CD14-positive monocyte (primary cell): ENCODE results near the gene CACNA1S. TPM values are rescaled to one million over a fixed set of nuclear protein-coding genes. Genes with fewer than 3 reads are reported as not detected.

Experiments used
- DNase-seq, 3 donors: peaks; one replicate each; pipeline ENCODE4 v3.0.0-alpha.2; 2011 to 2022
- H2AFZ ChIP-seq: 2 replicates; pipeline ENCODE4 v1.6.0; 2012; ENCODE audit warnings: mild to moderate bottlenecking, low read depth, low read length, inconsistent platforms; ENCODE audit not compliant: insufficient read depth, poor library complexity, severe bottlenecking
- H3K27ac ChIP-seq, 2 donors: 1 replicate in 1 of 2; 2 replicates in 1 of 2; pipeline ENCODE4 v1.5.1; 2012 to 2013; ENCODE audit warnings: low read length in 2 of 2, control low read depth in 1 of 2, inconsistent platforms in 1 of 2, low read depth in 1 of 2, mild to moderate bottlenecking in 1 of 2
- H3K27me3 ChIP-seq, 2 donors: one replicate each; pipeline versions ENCODE4 v1.6.0 to v1.6.1; 2011 to 2013; ENCODE audit warnings: low read length in 2 of 2; ENCODE audit not compliant: control insufficient read depth in 2 of 2, insufficient read depth in 2 of 2
- H3K36me3 ChIP-seq, 2 donors: replicated peaks in 1 of 2; 1 replicate in 1 of 2; 2 replicates in 1 of 2; pipeline versions ENCODE4 v1.5.1 to v1.6.1; 2012 to 2013; ENCODE audit warnings: low read length in 2 of 2, control low read depth in 1 of 2, inconsistent platforms in 1 of 2, mild to moderate bottlenecking in 1 of 2; ENCODE audit not compliant: insufficient read depth in 2 of 2, control insufficient read depth in 1 of 2
- H3K4me1 ChIP-seq, 2 donors: 1 replicate in 1 of 2; 2 replicates in 1 of 2; pipeline versions ENCODE4 v1.5.1 to v1.6.1; 2012 to 2013; ENCODE audit warnings: low read length in 2 of 2, control low read depth in 1 of 2, inconsistent platforms in 1 of 2, mild to moderate bottlenecking in 1 of 2, moderate library complexity in 1 of 2; ENCODE audit not compliant: insufficient read depth in 2 of 2, control insufficient read depth in 1 of 2
- H3K4me2 ChIP-seq: replicated peaks from 2 replicates; pipeline ENCODE3; 2012; ENCODE audit warnings: low read length, moderate library complexity, mild to moderate bottlenecking; ENCODE audit not compliant: poor library complexity, severe bottlenecking; ENCODE audit errors: extremely low read depth
- H3K4me3 ChIP-seq, 3 experiments: fragments of 200-600 bp in 1 of 3; sonication (generic) in 1 of 3; replicated peaks in 1 of 3; 1 replicate in 2 of 3; 2 replicates in 1 of 3; pipeline ENCODE4 v1.5.1; 2011 to 2013; ENCODE audit warnings: low read length in 3 of 3, mild to moderate bottlenecking in 3 of 3, control low read depth in 2 of 3, low read depth in 2 of 3, inconsistent platforms in 1 of 3, moderate library complexity in 1 of 3
- H3K79me2 ChIP-seq: 2 replicates; pipeline ENCODE4 v1.6.0; 2012; ENCODE audit warnings: mild to moderate bottlenecking, control low read depth, inconsistent platforms, low read length, moderate library complexity; ENCODE audit not compliant: insufficient read depth
- H3K9ac ChIP-seq: 2 replicates; pipeline ENCODE4 v1.6.0; 2017; ENCODE audit warnings: low read length, mild to moderate bottlenecking; ENCODE audit not compliant: insufficient read depth, poor library complexity, severe bottlenecking
- H3K9me3 ChIP-seq, 2 donors: replicated peaks in 1 of 2; 1 replicate in 1 of 2; 2 replicates in 1 of 2; pipeline versions ENCODE4 v1.5.1 to v1.6.1; 2012 to 2013; ENCODE audit warnings: low read length in 2 of 2, control low read depth in 1 of 2; ENCODE audit not compliant: control insufficient read depth in 1 of 2, insufficient read depth in 1 of 2
- H4K20me1 ChIP-seq: 2 replicates; pipeline ENCODE4 v1.6.0; 2012; ENCODE audit warnings: mild to moderate bottlenecking, low read length, control low read depth, moderate library complexity; ENCODE audit not compliant: insufficient read depth
- H3K27ac Mint-ChIP-seq, 7 donors: one replicate each; pipeline ENCODE4 v1.8.0; 2020; ENCODE audit warnings: mild to moderate bottlenecking in 7 of 7, mixed read lengths in 7 of 7, moderate library complexity in 6 of 7, inconsistent platforms in 2 of 7
- H3K27me3 Mint-ChIP-seq, 3 donors: one replicate each; pipeline ENCODE4 v1.8.0; 2021 to 2022; ENCODE audit warnings: low read depth in 3 of 3, mild to moderate bottlenecking in 3 of 3, mixed read lengths in 3 of 3, moderate library complexity in 3 of 3, inconsistent platforms in 1 of 3
- H3K36me3 Mint-ChIP-seq, 2 donors: one replicate each; pipeline ENCODE4 v1.8.0; 2020; ENCODE audit warnings: mixed read lengths in 2 of 2, inconsistent platforms in 1 of 2, mild to moderate bottlenecking in 1 of 2
- H3K4me1 Mint-ChIP-seq: one replicate; pipeline ENCODE4 v1.8.0; 2020; ENCODE audit warnings: mild to moderate bottlenecking, mixed read lengths
- H3K4me3 Mint-ChIP-seq, 2 donors: one replicate each; pipeline ENCODE4 v1.8.0; 2020; ENCODE audit warnings: mild to moderate bottlenecking in 2 of 2, mixed read lengths in 2 of 2, moderate library complexity in 1 of 2
- H3K9me3 Mint-ChIP-seq, 7 donors: one replicate each; pipeline ENCODE4 v1.8.0; 2020 to 2022; ENCODE audit warnings: mixed read lengths in 7 of 7, mild to moderate bottlenecking in 6 of 7, moderate library complexity in 6 of 7, inconsistent platforms in 2 of 7
- CTCF ChIP-seq: fragments of 200-600 bp; IDR thresholded peaks from one replicate; pipeline ENCODE4 v1.8.0; 2022; ENCODE audit warnings: antibody characterized with exemption, mild to moderate bottlenecking
- WGBS: methylation state at CpG from one replicate; pipeline ENCODE4 v1.1.5; 2013; ENCODE audit warnings: missing lambda C conversion rate; ENCODE audit not compliant: insufficient coverage; 5-methylcytosine and 5-hydroxymethylcytosine counted together
- intact Hi-C, 2 donors: fragments of 100-400 bp; cut with micrococcal nuclease; formaldehyde crosslinking; loops; one replicate each; pipeline versions ENCODE4 v1.15.0 to v1.15.1; 2023
- polyA plus RNA-seq, 3 donors: library from polyadenylated mRNA; depleted of rRNA in 1 of 3; unstranded in 2 of 3; stranded (reverse) in 1 of 3; fragments of 300-500 nt in 2 of 3; fragments of >200 nt in 1 of 3; fragmentation: Illumina TruSeq in 2 of 3; gene quantifications; 1 replicate in 2 of 3; 2 replicates in 1 of 3; pipeline ENCODE4 v1.2.3, GENCODE V29; 2012 to 2021

CACNA1S gene
- polyA plus RNA-seq, 3 donors, result not detected

GRCh38 chr1:201155354-201155753, 43.1 kb upstream of the CACNA1S start:
- Mint-ChIP-seq H3K4me3 (no peak overlapping the region), H3K27ac (no peak overlapping the region), H3K9me3 (peaks cover 0 to 5% (median 0%) of the 10 kb centered on the region in 7 donors), H3K4me1 (peaks cover 16% of the 10 kb centered on the region), H3K27me3 (peaks cover 0 to 7% (median 0%) of the 10 kb centered on the region in 3 donors), H3K36me3 (peaks cover 11 to 14% of the 10 kb centered on the region in 2 donors)
- Histone ChIP-seq H3K4me2 (no peak overlapping the region), H3K36me3 (peaks cover 6 to 18% of the 10 kb centered on the region in 2 donors), H3K4me1 (peaks cover 14 to 17% of the 10 kb centered on the region in 2 donors), H3K4me3 (no peak overlapping the region), H3K79me2 (peaks cover 3% of the 10 kb centered on the region), H3K9me3 (no peaks in the 10 kb centered on the region), H4K20me1 (no peaks in the 10 kb centered on the region), H3K27ac (no peak overlapping the region), H3K27me3 (no peaks in the 10 kb centered on the region), H2AFZ (no peak overlapping the region), H3K9ac (no peak overlapping the region)
- intact Hi-C loops, result no loop called here
- no CpG with 5 or more reads among the region's 2 CpGs for whole genome bisulfite sequencing
- no peak for DNase-seq
- TF ChIP-seq CTCF, result no peak

- no peak for TF ChIP-seq CTCF
- Mint-ChIP-seq H3K27ac (peak within 1 kb of the TSS; percentile 46 to 93 (median 82)), H3K4me1 (peaks cover 16% of the 10 kb centered on the region), H3K36me3 (peaks cover 12 to 16% of the 10 kb centered on the region in 2 donors), H3K9me3 (peaks cover 0 to 5% (median 0%) of the 10 kb centered on the region in 7 donors), H3K27me3 (peaks cover 0 to 7% (median 0%) of the 10 kb centered on the region in 3 donors), H3K4me3 (peak within 1 kb of the TSS; percentile 88 to 89)
- Histone ChIP-seq H3K27me3 (no peaks in the 10 kb centered on the region), H4K20me1 (no peaks in the 10 kb centered on the region), H3K4me3 (peak within 1 kb of the TSS; percentile 54 to 86 (median 71)), H3K9ac (peak within 1 kb of the TSS; percentile 62), H2AFZ (peak within 1 kb of the TSS; percentile 92), H3K4me2 (peak within 1 kb of the TSS; percentile 89), H3K9me3 (no peaks in the 10 kb centered on the region), H3K36me3 (peaks cover 13 to 25% of the 10 kb centered on the region in 2 donors), H3K27ac (peak within 1 kb of the TSS; percentile 31 to 66), H3K79me2 (peaks cover 3% of the 10 kb centered on the region), H3K4me1 (peaks cover 14 to 17% of the 10 kb centered on the region in 2 donors)
- intact Hi-C loops, result loop anchor here in 1 of 2 donors (5.0 kb wide), 1 partner anchor 63 kb away; no protein-coding TSS in a partner anchor
- DNase-seq, result peak; percentile 89 to 92 (median 91)
- 6% methylated on average over 17 of the region's 31 CpGs for WGBS
Measured at GRCh38 chr1:201154389-201155165, 42.4 kb upstream of the CACNA1S start, which contains the start of gene TMEM9. TMEM9 (minus strand) TSS chr1:201154474; CDS start chr1:201153923, 551 bp downstream.
